CD4-positive, alpha-beta T cell (primary cell): ENCODE data around the gene MAD2L2. TPM values are rescaled to one million over a fixed set of nuclear protein-coding genes. Genes with fewer than 3 reads are reported as not detected.

ENCODE experiments used
- ATAC-seq: fragments of 200-7000 bp; cut with Tn5 transposase; one replicate; pipeline ENCODE4 v1.10.0; 2022; ENCODE audit warnings: mild to moderate bottlenecking; ENCODE audit not compliant: poor library complexity
- CTCF ChIA-PET: fragments of 350-600 bp; sonication (Branson Sonifier 250); formaldehyde crosslinking; loops from one replicate; lab custom pipeline; 2021; ENCODE audit warnings: antibody characterized with exemption, inconsistent platforms; lab: Charles Lee
- POLR2A ChIA-PET: fragments of 350-600 bp; sonication (Branson Sonifier 250); formaldehyde crosslinking; loops from one replicate; lab custom pipeline; 2021; ENCODE audit warnings: antibody characterized with exemption, inconsistent platforms; lab: Charles Lee
- DNase-seq, 14 experiments: peaks; one replicate each; pipeline ENCODE4 v3.0.0-alpha.2; 2013 to 2020; ENCODE audit warnings: mixed read lengths in 2 of 14
- H3K27ac ChIP-seq, 2 donors: one replicate each; pipeline versions ENCODE4 v1.5.1 to v1.7.0; 2013; ENCODE audit warnings: low read length in 2 of 2, low read depth in 1 of 2, mild to moderate bottlenecking in 1 of 2
- H3K27me3 ChIP-seq, 2 experiments: 1 replicate in 1 of 2; 2 replicates in 1 of 2; pipeline versions ENCODE4 v1.6.1 to v1.7.0; 2013; ENCODE audit warnings: low read length in 2 of 2, control low read depth in 1 of 2, mild to moderate bottlenecking in 1 of 2, moderate library complexity in 1 of 2; ENCODE audit not compliant: insufficient read depth in 2 of 2, control insufficient read depth in 1 of 2
- H3K36me3 ChIP-seq: one replicate; pipeline ENCODE4 v1.6.1; 2013; ENCODE audit warnings: low read length, control low read depth; ENCODE audit not compliant: insufficient read depth
- H3K4me1 ChIP-seq: one replicate; pipeline ENCODE4 v1.6.1; 2013; ENCODE audit warnings: low read length, control low read depth; ENCODE audit not compliant: insufficient read depth
- H3K4me3 ChIP-seq: one replicate; pipeline ENCODE4 v1.5.1; 2013; ENCODE audit warnings: mild to moderate bottlenecking, low read length, moderate library complexity
- H3K9me3 ChIP-seq, 2 experiments: 1 replicate in 1 of 2; 2 replicates in 1 of 2; pipeline versions ENCODE4 v1.6.1 to v1.7.0; 2013; ENCODE audit warnings: low read length in 2 of 2, mild to moderate bottlenecking in 2 of 2, control low read depth in 1 of 2, moderate library complexity in 1 of 2; ENCODE audit not compliant: control insufficient read depth in 1 of 2, insufficient read depth in 1 of 2
- H3K27ac Mint-ChIP-seq: one replicate; pipeline ENCODE4 v1.8.0; 2020; ENCODE audit warnings: mixed read lengths
- H3K27me3 Mint-ChIP-seq: one replicate; pipeline ENCODE4 v1.8.0; 2021; ENCODE audit warnings: mixed read lengths
- H3K36me3 Mint-ChIP-seq: one replicate; pipeline ENCODE4 v1.8.0; 2021; ENCODE audit warnings: low read depth, mixed read lengths
- H3K4me1 Mint-ChIP-seq: one replicate; pipeline ENCODE4 v1.8.0; 2021; ENCODE audit warnings: low read depth, mixed read lengths
- H3K4me3 Mint-ChIP-seq: one replicate; pipeline ENCODE4 v1.8.0; 2020; ENCODE audit warnings: mild to moderate bottlenecking, mixed read lengths
- H3K9me3 Mint-ChIP-seq: one replicate; pipeline ENCODE4 v1.8.0; 2020; ENCODE audit warnings: mixed read lengths
- intact Hi-C, 2 experiments: fragments of 100-400 bp; cut with DNase I in 1 of 2; cut with micrococcal nuclease in 1 of 2; formaldehyde crosslinking; loops; one replicate each; pipeline versions ENCODE4 v1.15.1 to v1.9.0; 2023 to 2025; cut with DNase I, micrococcal nuclease
- total RNA-seq, 174 experiments: library from RNA in 2 of 174; stranded (reverse) in 2 of 174; gene quantifications; one replicate each; pipeline ENCODE4 v1.2.3 and lab custom pipeline; 2021 to 2026
- TF ChIP-seq, protein P1 (sequence below): fragments of 200-600 bp; IDR thresholded peaks from one replicate; pipeline ENCODE4 v1.8.0; 2022; ENCODE audit warnings: antibody characterized with exemption, mild to moderate bottlenecking

MAD2L2 gene
- total RNA-seq, 2 experiments from 2014 or later = 24.6 to 28.3 TPM

DNA sequence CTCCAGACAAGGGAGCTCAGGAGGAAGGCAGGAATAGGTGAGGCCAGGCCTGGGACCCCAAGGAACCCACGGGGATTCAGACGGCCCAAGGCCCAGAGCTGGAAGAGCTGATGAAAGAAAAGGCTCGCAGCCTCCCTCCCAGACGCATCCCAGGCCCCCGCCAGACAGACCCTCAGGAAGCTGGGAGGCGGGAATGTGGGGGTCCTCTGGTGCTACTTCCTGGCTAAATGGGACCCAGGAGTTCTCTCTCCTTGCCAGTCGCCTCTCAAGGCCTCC, 27.1 kb downstream of the MAD2L2 start:
- Histone ChIP-seq H3K4me3 (peak overlapping the region; percentile 69), H3K27me3 (no peaks in the 10 kb centered on the region), H3K36me3 (peaks cover 16% of the 10 kb centered on the region), H3K27ac (no peak overlapping the region), H3K4me1 (peaks cover 56% of the 10 kb centered on the region), H3K9me3 (no peaks in the 10 kb centered on the region)
- ATAC-seq (no peak), DNase-seq (no peak)
- POLR2A ChIA-PET = interaction anchor here (1.0 to 4.6 kb wide), 6 partner anchors 10 to 391 kb away, joined by 3 to 47 read pairs (median 3); partner anchors contain the start of genes FBXO6 and MTOR
- H3K4me3 Mint-ChIP-seq = peak overlapping the region; percentile 81
- intact Hi-C loops = loop anchor here in 1 of 2 experiments (1.0 to 5.0 kb wide), 4 partner anchors 28 to 380 kb away; partner anchors contain the start of genes CLCN6, MAD2L2, MTHFR and UBIAD1
- H3K27ac Mint-ChIP-seq = no peak overlapping the region
- H3K9me3 Mint-ChIP-seq = no peaks in the 10 kb centered on the region
- H3K36me3 Mint-ChIP-seq = peaks cover 19% of the 10 kb centered on the region
- CTCF ChIA-PET = interaction anchor here (0.9 to 2.7 kb wide), 3 partner anchors 10 to 616 kb away, joined by 3 to 14 read pairs (median 4); partner anchors contain the start of gene FBXO6
- H3K4me1 Mint-ChIP-seq = peaks cover 47% of the 10 kb centered on the region
- TF ChIP-seq, protein P1, sequence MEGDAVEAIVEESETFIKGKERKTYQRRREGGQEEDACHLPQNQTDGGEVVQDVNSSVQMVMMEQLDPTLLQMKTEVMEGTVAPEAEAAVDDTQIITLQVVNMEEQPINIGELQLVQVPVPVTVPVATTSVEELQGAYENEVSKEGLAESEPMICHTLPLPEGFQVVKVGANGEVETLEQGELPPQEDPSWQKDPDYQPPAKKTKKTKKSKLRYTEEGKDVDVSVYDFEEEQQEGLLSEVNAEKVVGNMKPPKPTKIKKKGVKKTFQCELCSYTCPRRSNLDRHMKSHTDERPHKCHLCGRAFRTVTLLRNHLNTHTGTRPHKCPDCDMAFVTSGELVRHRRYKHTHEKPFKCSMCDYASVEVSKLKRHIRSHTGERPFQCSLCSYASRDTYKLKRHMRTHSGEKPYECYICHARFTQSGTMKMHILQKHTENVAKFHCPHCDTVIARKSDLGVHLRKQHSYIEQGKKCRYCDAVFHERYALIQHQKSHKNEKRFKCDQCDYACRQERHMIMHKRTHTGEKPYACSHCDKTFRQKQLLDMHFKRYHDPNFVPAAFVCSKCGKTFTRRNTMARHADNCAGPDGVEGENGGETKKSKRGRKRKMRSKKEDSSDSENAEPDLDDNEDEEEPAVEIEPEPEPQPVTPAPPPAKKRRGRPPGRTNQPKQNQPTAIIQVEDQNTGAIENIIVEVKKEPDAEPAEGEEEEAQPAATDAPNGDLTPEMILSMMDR = no peak
- no peaks in the 10 kb centered on the region for H3K27me3 Mint-ChIP-seq

DNA sequence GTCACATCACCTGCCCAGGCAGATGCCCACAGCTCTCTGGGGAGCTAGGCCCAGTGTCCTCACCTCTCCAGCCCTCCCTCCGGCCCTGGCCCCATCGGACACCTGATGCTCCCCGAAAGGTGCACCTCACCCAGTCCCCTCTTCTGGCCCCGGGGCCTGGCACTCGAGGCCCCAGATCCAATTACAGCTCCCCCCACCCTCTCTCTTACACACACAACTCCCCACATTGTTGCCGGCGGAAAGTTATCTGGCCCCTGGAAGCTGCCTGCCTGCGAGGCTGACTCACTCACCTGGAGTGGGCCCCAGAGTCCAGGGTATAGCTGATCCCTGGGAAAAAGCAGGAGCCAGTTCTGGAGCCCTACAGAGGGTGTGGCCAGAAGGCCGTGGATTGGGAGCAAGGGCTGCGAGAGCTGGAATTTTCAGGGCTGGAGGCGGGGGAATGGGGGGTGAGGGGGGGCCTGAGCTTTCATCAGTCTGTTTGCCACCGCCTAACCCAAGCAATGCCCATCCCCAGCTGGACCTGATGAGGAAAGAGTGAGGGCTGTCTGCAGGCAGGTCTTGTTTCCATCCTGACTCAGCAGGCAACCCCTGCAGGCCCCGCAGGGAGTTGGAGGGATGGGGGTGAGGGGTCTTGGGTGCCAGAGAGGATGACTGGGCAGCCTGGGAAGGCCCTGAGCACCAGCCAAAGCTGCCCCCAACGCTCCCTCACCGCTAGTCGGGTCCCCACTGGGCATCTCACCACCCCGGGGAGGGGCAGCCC, 27.7 kb downstream of the MAD2L2 start:
- DNase-seq = peak in 1 of 14 experiments; percentile 30
- H3K9me3 ChIP-seq = no peaks in the 10 kb centered on the region
- H3K27me3 ChIP-seq = no peaks in the 10 kb centered on the region
- no peaks in the 10 kb centered on the region for H3K27me3 Mint-ChIP-seq
- TF ChIP-seq, protein P1 = no peak
- no peaks in the 10 kb centered on the region for H3K9me3 Mint-ChIP-seq
- no peak overlapping the region for H3K4me3 ChIP-seq
- CTCF ChIA-PET = interaction anchor here (0.6 to 2.7 kb wide), 4 partner anchors 11 to 1049 kb away, joined by 3 to 14 read pairs (median 4); partner anchors contain the start of gene FBXO6
- H3K36me3 Mint-ChIP-seq = peaks cover 17% of the 10 kb centered on the region
- intact Hi-C loops = loop anchor here in 1 of 2 experiments (5.0 kb wide), 2 partner anchors 154 to 254 kb away; partner anchors contain the start of genes CLCN6 and MTHFR
- peaks cover 14% of the 10 kb centered on the region for H3K36me3 ChIP-seq
- peak overlapping the region; percentile 81 for H3K4me3 Mint-ChIP-seq
- ATAC-seq = no peak
- POLR2A ChIA-PET = interaction anchor here (1.1 to 4.6 kb wide), 5 partner anchors 11 to 391 kb away, joined by 3 to 47 read pairs (median 5); partner anchors contain the start of genes FBXO6 and MTOR
- peaks cover 51% of the 10 kb centered on the region for H3K4me1 Mint-ChIP-seq
- peaks cover 59% of the 10 kb centered on the region for H3K4me1 ChIP-seq
- peak overlapping the region; percentile 51 for H3K27ac Mint-ChIP-seq
- H3K27ac ChIP-seq = no peak overlapping the region

DNA sequence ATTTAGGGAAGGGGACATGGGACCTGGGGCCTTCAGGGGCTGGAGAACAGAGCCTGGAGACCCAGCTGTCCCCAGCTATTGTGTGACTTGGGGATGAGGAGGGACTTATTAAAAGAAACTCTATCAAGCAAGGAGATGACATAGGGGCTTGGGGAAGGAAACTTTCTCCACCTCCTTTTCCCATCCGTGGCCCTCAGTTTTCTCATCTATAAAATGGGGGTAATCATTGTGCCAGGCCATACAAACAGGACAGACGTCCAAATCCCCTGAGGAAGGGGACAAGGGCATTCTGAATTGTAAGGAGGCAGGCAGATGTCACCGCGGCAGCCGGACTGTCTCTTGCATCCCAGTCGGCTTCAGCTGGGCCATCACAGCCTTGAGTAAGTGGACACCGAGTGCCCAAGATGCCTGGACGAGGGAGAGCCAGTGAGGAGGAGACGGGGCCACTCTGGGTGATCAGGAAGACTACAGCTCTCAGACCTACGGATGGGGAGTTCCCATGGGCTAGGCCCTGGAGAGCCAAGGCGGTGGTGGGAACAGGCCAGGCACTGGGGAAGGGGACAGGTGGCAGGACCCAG, 28.7 kb downstream of the MAD2L2 start:
- intact Hi-C loops = loop anchor here in 1 of 2 experiments (5.0 kb wide), 2 partner anchors 155 to 255 kb away; partner anchors contain the start of genes CLCN6 and MTHFR
- Histone ChIP-seq H3K9me3 (no peaks in the 10 kb centered on the region), H3K27me3 (no peaks in the 10 kb centered on the region), H3K27ac (no peak overlapping the region), H3K36me3 (peaks cover 7% of the 10 kb centered on the region), H3K4me1 (peaks cover 56% of the 10 kb centered on the region), H3K4me3 (no peak overlapping the region)
- Mint-ChIP-seq H3K4me3 (peak overlapping the region; percentile 80), H3K4me1 (peaks cover 51% of the 10 kb centered on the region), H3K36me3 (peaks cover 8% of the 10 kb centered on the region), H3K9me3 (no peaks in the 10 kb centered on the region), H3K27ac (peak overlapping the region; percentile 51), H3K27me3 (no peaks in the 10 kb centered on the region)
- POLR2A ChIA-PET = interaction anchor here (1.1 to 4.6 kb wide), 4 partner anchors 12 to 256 kb away, joined by 3 to 47 read pairs (median 16); partner anchors contain the start of gene FBXO6
- DNase-seq = peak in 1 of 14 experiments; percentile 28
- no peak for ATAC-seq
- CTCF ChIA-PET = interaction anchor here (0.6 to 4.6 kb wide), 3 partner anchors 12 to 849 kb away, joined by 3 to 33 read pairs (median 14); partner anchors contain the start of gene FBXO6
- TF ChIP-seq, protein P1 = no peak
